ENCODE data around the gene PDE8A. TPM values are rescaled to one million over a fixed set of nuclear protein-coding genes. Genes with fewer than 3 reads are reported as not detected.

PDE8A gene
- total and polyA plus RNA-seq, 2 experiments from 2014 or later = 5.6 to 7.5 TPM

- Histone ChIP-seq H3K9me2 (ENCODE audit: insufficient read depth) (no peaks in the 10 kb centered on the region), H3K4me1 (ENCODE audit: insufficient read depth) (no peaks in the 10 kb centered on the region), H3K27ac (ENCODE audit: low read depth) (no peak overlapping the region), H3F3A (replicated peaks; ENCODE audit: low read depth) (no peaks in the 10 kb centered on the region), H3K27me3 (ENCODE audit: insufficient read depth) (no peaks in the 10 kb centered on the region), H3K79me2 (replicated peaks; ENCODE audit: insufficient read depth) (0 out of 2 replicates have a peak, but pooled peaks cover 12% of the 10 kb centered on the region), H3K36me3 (ENCODE audit: insufficient read depth) (no peaks in the 10 kb centered on the region), H3K4me2 (no peak overlapping the region), H2AFZ (no peak overlapping the region), H3K4me3 (no peak overlapping the region), H4K20me1 (replicated peaks; ENCODE audit: insufficient read depth) (no peaks in the 10 kb centered on the region; the same call in 1 of the 2 replicates)
- ATAC-seq (no peak), DNase-seq (ENCODE audit: low spot score) (no peak)
- Mint-ChIP-seq H3K4me1 (peaks cover 20% of the 10 kb centered on the region), H3K27ac (no peak overlapping the region), H3K9me3 (no peaks in the 10 kb centered on the region), H3K27me3 (ENCODE audit: insufficient read depth, low read depth, poor library complexity) (peaks cover 2% of the 10 kb centered on the region), H3K4me3 (no peak overlapping the region), H3K36me3 (ENCODE audit: low read depth) (no peaks in the 10 kb centered on the region)
- TF ChIP-seq, protein P1, sequence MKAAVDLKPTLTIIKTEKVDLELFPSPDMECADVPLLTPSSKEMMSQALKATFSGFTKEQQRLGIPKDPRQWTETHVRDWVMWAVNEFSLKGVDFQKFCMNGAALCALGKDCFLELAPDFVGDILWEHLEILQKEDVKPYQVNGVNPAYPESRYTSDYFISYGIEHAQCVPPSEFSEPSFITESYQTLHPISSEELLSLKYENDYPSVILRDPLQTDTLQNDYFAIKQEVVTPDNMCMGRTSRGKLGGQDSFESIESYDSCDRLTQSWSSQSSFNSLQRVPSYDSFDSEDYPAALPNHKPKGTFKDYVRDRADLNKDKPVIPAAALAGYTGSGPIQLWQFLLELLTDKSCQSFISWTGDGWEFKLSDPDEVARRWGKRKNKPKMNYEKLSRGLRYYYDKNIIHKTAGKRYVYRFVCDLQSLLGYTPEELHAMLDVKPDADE (IDR thresholded peaks at IDR 0.05) = no peak
- no peak for TF ChIP-seq CREB1 (CRISPR knock-in tag; IDR thresholded peaks at IDR 0.05; ENCODE audit: low read depth)
- no peak for TF ChIP-seq ZNF114 (CRISPR knock-in tag; IDR thresholded peaks at IDR 0.05)
- no peak for TF ChIP-seq EZH2phosphoT487 (IDR thresholded peaks at IDR 0.05; ENCODE audit: unreplicated experiment)
- TF ChIP-seq ZNF462 (CRISPR knock-in tag; IDR thresholded peaks at IDR 0.05) = no peak
- TF ChIP-seq STAT1 (IDR thresholded peaks at IDR 0.05; ENCODE audit: unreplicated experiment) = no peak
- TF ChIP-seq EZH2 (IDR thresholded peaks at IDR 0.05; ENCODE audit: low read depth, unreplicated experiment) = no peak
- no peak for TF ChIP-seq POLR2AphosphoS5 (IDR thresholded peaks at IDR 0.05; ENCODE audit: low read depth)
- no peak for TF ChIP-seq ZNF331 (CRISPR knock-in tag; IDR thresholded peaks at IDR 0.05; ENCODE audit: low read depth)
- TF ChIP-seq REST (IDR thresholded peaks at IDR 0.05; ENCODE audit: unreplicated experiment) = no peak
- no peak for TF ChIP-seq CTCF (conservative IDR thresholded peaks at IDR 0.05; ENCODE audit: low read depth in 2 of 2)
- TF ChIP-seq NANOG (IDR thresholded peaks at IDR 0.05; ENCODE audit: borderline replicate concordance) = no peak
- no peak for TF ChIP-seq JUNB (IDR thresholded peaks at IDR 0.05; ENCODE audit: unreplicated experiment)
These were observed 28.9 kb downstream of the PDE8A start for GRCh38 chr15:85010386-85011159.
